Measurements from ENCODE around the gene SETBP1. TPM values are rescaled to one million over a fixed set of nuclear protein-coding genes. Genes with fewer than 3 reads are reported as not detected.

SETBP1 gene
- total RNA-seq, 1 experiment from 2014 or later, result 4.0 TPM

DNA sequence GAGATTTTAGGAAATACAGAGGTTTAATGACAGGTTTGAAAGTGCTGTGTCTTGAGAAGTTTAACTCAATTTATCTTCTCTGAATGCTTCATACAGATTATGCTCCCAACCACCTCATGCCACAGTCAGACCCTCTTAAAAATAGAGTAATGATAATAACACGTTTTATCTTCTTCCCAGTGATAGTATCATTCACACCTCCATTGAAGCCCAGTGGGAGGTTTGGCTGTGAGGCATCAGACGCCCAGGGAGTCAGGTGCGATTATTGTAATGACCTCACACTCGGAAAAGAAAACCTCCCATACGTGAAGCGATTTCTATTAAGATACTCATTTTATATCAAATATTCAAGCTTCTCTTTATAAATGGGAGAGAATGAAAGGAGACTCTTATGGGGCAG lies 366.3 kb downstream of the SETBP1 start:
- no peaks in the 10 kb centered on the region for H3K4me1 ChIP-seq
- H3K27ac Mint-ChIP-seq (ENCODE audit: unreplicated experiment), result no peak overlapping the region
- H3K27me3 Mint-ChIP-seq (ENCODE audit: insufficient read depth, unreplicated experiment), result no peaks in the 10 kb centered on the region
- POLR2A ChIA-PET, result no interaction called here
- no TSS peak for BruUV-seq (replicated peaks)
- no peak for DNase-seq
- no peaks in the 10 kb centered on the region for H3K27me3 ChIP-seq (replicated peaks; ENCODE audit: control insufficient read depth, insufficient read depth, low read length)
- no peaks in the 10 kb centered on the region for H3K4me1 Mint-ChIP-seq (ENCODE audit: low read depth, unreplicated experiment)
- H3K4me3 Mint-ChIP-seq (ENCODE audit: unreplicated experiment), result no peak overlapping the region
- H3K9me3 ChIP-seq, result no peaks in the 10 kb centered on the region
- TF ChIP-seq, protein P1, sequence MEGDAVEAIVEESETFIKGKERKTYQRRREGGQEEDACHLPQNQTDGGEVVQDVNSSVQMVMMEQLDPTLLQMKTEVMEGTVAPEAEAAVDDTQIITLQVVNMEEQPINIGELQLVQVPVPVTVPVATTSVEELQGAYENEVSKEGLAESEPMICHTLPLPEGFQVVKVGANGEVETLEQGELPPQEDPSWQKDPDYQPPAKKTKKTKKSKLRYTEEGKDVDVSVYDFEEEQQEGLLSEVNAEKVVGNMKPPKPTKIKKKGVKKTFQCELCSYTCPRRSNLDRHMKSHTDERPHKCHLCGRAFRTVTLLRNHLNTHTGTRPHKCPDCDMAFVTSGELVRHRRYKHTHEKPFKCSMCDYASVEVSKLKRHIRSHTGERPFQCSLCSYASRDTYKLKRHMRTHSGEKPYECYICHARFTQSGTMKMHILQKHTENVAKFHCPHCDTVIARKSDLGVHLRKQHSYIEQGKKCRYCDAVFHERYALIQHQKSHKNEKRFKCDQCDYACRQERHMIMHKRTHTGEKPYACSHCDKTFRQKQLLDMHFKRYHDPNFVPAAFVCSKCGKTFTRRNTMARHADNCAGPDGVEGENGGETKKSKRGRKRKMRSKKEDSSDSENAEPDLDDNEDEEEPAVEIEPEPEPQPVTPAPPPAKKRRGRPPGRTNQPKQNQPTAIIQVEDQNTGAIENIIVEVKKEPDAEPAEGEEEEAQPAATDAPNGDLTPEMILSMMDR (IDR thresholded peaks at IDR 0.05; ENCODE audit: insufficient read depth in 1 of 2, low read depth in 1 of 2, low read length in 1 of 2, severe bottlenecking in 1 of 2, unreplicated experiment in 1 of 2), result no peak
- no peaks in the 10 kb centered on the region for H3K36me3 Mint-ChIP-seq (ENCODE audit: insufficient read depth, unreplicated experiment)
- intact Hi-C loops (cut with micrococcal nuclease; ENCODE audit: unreplicated experiment), result no loop called here
- no peak overlapping the region for H3K4me3 ChIP-seq (ENCODE audit: low read depth, low read length)
- H3K36me3 ChIP-seq (ENCODE audit: control insufficient read depth, insufficient read depth, low read length), result no peaks in the 10 kb centered on the region
- CTCF ChIA-PET, result no interaction called here
- H3K9me3 Mint-ChIP-seq (ENCODE audit: unreplicated experiment), result no peaks in the 10 kb centered on the region

DNA sequence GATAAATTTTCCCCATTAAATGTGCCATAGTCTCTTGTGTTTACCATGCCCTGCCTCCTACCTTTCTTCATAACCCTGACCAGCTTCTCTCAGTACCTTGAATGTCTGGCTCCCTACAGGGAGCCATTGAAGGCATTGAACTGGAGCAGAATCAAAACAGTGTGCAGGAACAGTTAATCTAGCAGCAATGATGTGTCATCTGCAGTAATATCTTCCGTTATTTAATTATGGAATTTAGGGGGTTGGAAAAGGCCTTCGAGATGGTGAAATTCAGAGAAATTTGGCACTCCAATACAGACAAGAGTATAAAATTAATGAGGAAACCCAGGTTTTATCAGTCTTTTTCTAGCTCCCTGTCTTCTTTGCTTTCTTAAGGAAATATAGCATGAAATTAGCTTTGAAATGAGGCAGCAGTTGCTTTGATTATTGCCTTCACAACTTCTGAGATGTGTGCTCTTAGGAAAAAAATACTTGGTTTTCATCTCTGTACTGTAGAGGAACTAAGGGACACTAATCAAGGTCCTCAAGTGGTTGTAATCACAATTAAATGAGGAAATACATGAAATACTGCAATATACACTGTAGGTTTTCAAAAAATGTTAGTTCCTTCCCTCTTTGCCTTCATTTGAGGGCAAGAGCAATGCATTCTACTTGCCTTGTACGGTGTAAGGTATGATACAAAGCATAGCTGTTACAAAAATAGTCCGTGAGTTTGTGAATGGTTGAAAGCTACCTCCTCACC lies 369.1 kb downstream of the SETBP1 start:
- no peak overlapping the region for H3K4me3 ChIP-seq (ENCODE audit: low read depth, low read length)
- Mint-ChIP-seq H3K4me1 (ENCODE audit: low read depth, unreplicated experiment) (no peaks in the 10 kb centered on the region), H3K27me3 (ENCODE audit: insufficient read depth, unreplicated experiment) (no peaks in the 10 kb centered on the region), H3K4me3 (ENCODE audit: unreplicated experiment) (no peak overlapping the region), H3K9me3 (ENCODE audit: unreplicated experiment) (no peaks in the 10 kb centered on the region), H3K27ac (ENCODE audit: unreplicated experiment) (no peak overlapping the region), H3K36me3 (ENCODE audit: insufficient read depth, unreplicated experiment) (no peaks in the 10 kb centered on the region)
- intact Hi-C loops (cut with micrococcal nuclease; ENCODE audit: unreplicated experiment), result no loop called here
- no peaks in the 10 kb centered on the region for H3K9me3 ChIP-seq
- no peaks in the 10 kb centered on the region for H3K27me3 ChIP-seq (replicated peaks; ENCODE audit: control insufficient read depth, insufficient read depth, low read length)
- CTCF ChIA-PET, result no interaction called here
- POLR2A ChIA-PET, result no interaction called here
- BruUV-seq (replicated peaks), result no TSS peak
- H3K4me1 ChIP-seq, result 0 out of 2 replicates have a peak, but pooled peaks cover 2% of the 10 kb centered on the region
- H3K36me3 ChIP-seq (ENCODE audit: control insufficient read depth, insufficient read depth, low read length), result no peaks in the 10 kb centered on the region
- DNase-seq, result no peak
- TF ChIP-seq, protein P1 (IDR thresholded peaks at IDR 0.05; ENCODE audit: insufficient read depth in 1 of 2, low read depth in 1 of 2, low read length in 1 of 2, severe bottlenecking in 1 of 2, unreplicated experiment in 1 of 2), result no peak

DNA sequence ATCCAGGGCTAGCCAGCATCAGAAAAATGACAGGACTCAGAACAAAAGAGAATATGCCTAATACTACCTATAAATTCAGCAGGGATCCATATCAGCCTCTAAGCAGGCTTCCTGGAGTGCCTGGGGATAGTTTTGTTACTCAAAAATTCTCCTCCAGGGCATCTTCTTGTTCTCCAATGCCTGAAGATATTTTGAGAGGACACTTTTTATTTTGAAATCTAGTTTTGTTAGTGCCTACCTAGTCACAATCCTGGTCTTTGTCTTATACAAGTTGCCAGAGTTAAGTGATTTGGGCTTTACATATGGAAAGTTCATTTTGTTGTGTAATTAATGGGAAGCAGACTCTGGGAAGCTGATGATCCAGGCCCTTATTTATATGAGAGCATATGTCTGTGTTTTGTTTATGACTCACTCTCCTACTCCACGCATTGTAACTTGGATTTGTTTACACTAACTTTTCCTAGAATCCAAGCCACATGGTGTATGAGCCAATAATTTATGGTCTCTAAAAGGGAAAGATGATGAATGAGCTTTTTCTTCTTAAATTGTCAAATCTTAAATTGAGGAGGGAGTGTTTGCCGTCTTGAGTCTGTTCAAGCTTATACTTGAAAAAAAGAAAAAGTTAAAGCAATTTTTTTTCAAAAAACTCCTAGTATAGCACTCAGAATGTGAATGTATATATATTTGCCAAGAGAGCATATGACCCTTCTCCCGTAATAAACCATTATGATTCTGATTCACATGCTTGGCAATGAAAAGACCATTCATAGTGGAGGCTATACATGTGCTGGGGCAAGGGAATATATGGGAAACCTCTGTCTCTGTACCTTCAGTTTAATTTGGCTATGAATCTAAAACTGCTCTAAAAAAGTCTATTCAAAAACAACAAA lies 370.3 kb downstream of the SETBP1 start:
- no peak overlapping the region for H3K4me3 ChIP-seq (ENCODE audit: low read depth, low read length)
- ChIA-PET POLR2A (no interaction called here), CTCF (no interaction called here)
- intact Hi-C loops (cut with micrococcal nuclease; ENCODE audit: unreplicated experiment), result no loop called here
- Mint-ChIP-seq H3K4me3 (ENCODE audit: unreplicated experiment) (no peak overlapping the region), H3K27me3 (ENCODE audit: insufficient read depth, unreplicated experiment) (no peaks in the 10 kb centered on the region), H3K36me3 (ENCODE audit: insufficient read depth, unreplicated experiment) (no peaks in the 10 kb centered on the region), H3K4me1 (ENCODE audit: low read depth, unreplicated experiment) (no peaks in the 10 kb centered on the region), H3K27ac (ENCODE audit: unreplicated experiment) (no peak overlapping the region), H3K9me3 (ENCODE audit: unreplicated experiment) (no peaks in the 10 kb centered on the region)
- H3K4me1 ChIP-seq, result peaks cover 6% of the 10 kb centered on the region; the same call in 1 of the 2 replicates
- DNase-seq, result no peak
- no TSS peak for BruUV-seq (replicated peaks)
- H3K9me3 ChIP-seq, result no peaks in the 10 kb centered on the region
- H3K27me3 ChIP-seq (replicated peaks; ENCODE audit: control insufficient read depth, insufficient read depth, low read length), result no peaks in the 10 kb centered on the region
- TF ChIP-seq, protein P1 (IDR thresholded peaks at IDR 0.05; ENCODE audit: insufficient read depth in 1 of 2, low read depth in 1 of 2, low read length in 1 of 2, severe bottlenecking in 1 of 2, unreplicated experiment in 1 of 2), result no peak
- no peaks in the 10 kb centered on the region for H3K36me3 ChIP-seq (ENCODE audit: control insufficient read depth, insufficient read depth, low read length)
